GM23248 (cell line): ENCODE results near the gene CHCHD3.

Source experiments
- EZH2 ChIP-seq: fragments of 200-600 bp; sonication (generic); IDR thresholded peaks from 2 replicates; pipeline ENCODE4 v1.6.1; 2018; ENCODE audit warnings: antibody characterized with exemption, mild to moderate bottlenecking; ENCODE audit not compliant: insufficient read depth, poor library complexity, severe bottlenecking
- EZH2phosphoT487 ChIP-seq: fragments of 200-600 bp; sonication (generic); IDR thresholded peaks from 2 replicates; pipeline ENCODE4 v1.6.1; 2018; ENCODE audit warnings: antibody characterized with exemption, moderate library complexity, mild to moderate bottlenecking, low read depth; ENCODE audit not compliant: insufficient read depth

- TF ChIP-seq EZH2 (no peak), EZH2phosphoT487 (no peak)
Measured at GRCh38 chr7:132764762-132765161, 317.1 kb downstream of the CHCHD3 start.
